Umbilical cord (tissue), 2 donors: ENCODE data around the gene CBLIF. TPM values are rescaled to one million over a fixed set of nuclear protein-coding genes. Genes with fewer than 3 reads are reported as not detected.
"Not testable (repeated sequence)": the region's sequence is repeated elsewhere in the genome, so short reads cannot be mapped to it uniquely, and the experiment has no call there.

ENCODE experiments used
- DNase-seq: peaks from one replicate; pipeline ENCODE4 v3.0.0-alpha.2; 2015; ENCODE audit warnings: low spot score
- total RNA-seq: library from RNA; depleted of rRNA; stranded (reverse); fragments of >200 nt; gene quantifications from one replicate; pipeline ENCODE4 v1.2.3, GENCODE V29; 2014; ENCODE audit warnings: low replicate concordance; ENCODE audit not compliant: insufficient read depth

CBLIF gene
- total RNA-seq = not detected

GRCh38 chr11:59845399-59845798 is at the start of gene CBLIF:
Gene CBLIF (minus strand): TSS chr11:59845499. CDS start chr11:59845453, 46 bp downstream.
- no peak for DNase-seq

- DNase-seq = no peak
Measured at GRCh38 chr11:59894616-59895015, 49.3 kb upstream of the CBLIF start.

DNA sequence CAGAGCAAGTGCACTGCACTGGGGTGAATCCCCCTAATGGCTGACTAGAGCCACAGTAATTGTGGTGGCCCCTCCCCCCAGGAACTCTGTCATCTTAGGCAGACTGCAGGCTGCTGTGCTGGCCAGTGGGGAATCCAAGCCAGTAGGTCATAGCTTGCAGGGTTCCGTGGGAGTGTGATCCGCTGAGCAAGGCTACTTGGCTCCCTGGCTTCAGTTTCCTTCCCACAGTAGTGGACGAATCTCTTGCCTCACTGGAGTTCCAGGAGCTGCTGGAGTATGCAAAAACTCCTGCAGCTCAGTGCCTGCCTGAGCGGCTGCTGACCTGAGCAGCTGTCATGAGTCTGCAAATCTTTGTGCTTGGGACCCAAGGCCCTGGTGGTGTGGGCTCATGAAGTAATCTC is 46.5 kb upstream of the CBLIF start:
- no peak for DNase-seq

DNA sequence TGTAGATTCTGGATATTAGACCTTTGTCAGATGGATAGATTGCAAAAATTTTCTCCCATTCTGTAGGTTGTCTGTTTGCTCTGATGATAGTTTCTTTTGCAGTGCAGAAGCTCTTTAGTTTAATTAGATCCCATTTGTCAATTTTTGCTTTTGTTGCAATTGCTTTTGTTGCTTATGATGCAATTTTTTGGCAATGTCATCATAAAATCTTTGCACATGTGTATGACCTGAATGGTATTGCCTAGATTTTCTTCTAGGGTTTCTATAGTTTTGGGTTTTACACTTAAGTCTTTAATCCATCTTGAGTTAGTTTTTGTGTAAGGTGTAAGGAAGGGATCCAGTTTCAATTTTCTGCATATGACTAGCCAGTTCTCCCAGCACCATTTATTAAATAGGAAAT is 41.9 kb upstream of the CBLIF start:
- not testable (repeated sequence) for DNase-seq

DNA sequence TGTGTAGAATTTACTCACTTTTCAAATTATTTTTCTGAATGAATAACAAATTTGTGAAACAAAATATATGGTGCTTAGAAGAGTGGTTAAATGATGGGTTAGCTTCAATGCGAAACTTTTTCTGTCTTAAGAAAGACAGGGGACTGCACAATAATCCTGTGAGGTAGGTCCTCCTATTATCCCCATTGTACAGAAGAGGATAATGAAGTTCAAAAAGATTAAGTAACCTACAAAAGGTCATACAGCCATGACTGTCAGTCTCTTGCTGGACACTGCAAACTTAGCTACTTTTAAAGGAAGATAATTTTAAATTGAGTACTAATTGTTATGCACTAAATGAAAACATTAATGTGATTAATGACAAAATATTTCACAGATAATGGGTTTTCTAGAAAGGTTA is 38.3 kb upstream of the CBLIF start:
- no peak for DNase-seq

DNA sequence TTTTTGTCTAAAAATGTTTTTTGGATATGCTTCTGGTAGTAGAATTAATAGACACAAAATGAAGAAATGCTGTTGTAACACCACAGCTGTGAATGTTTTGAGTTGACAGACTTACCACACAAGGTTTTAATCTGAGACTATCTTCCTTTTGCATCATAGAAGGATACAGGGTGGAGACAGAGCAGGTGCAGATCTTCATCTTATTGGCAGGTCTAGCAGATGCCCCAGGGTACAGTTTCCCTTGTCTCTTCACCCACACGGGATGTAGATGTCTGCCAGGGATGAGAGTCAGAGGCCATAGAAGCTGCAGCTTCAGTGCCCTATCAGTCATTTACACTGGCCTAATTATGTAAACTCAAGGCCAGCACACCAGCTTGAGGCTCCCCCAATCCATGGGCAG is 34.3 kb upstream of the CBLIF start:
- no peak for DNase-seq

- no peak for DNase-seq
Measured at GRCh38 chr11:59878575-59878974, 33.3 kb upstream of the CBLIF start, which contains the start of gene OOSP3. Gene OOSP3 (plus strand): TSS chr11:59878782. CDS start chr11:59878809, 27 bp downstream.

GRCh38 chr11:59877784-59878183 is 32.5 kb upstream of the CBLIF start:
- DNase-seq = no peak

DNA sequence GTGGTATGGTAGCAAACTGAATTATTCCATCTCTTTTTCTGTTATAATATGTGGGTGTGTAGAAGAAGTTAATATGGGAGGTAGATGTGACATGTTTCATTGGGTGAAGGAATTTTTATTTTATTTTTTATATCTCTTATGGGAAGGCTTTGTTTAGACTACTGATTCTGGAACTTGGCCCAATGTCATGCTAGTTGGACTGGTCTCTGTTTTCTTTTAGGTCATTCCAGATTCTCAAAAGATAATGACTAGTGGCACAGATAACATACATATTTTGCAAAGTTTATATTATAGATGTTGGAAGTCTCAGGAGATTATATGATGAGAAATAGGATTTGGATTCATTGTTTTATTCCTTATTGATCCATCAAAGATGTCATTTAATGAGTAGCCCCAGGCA is 32.0 kb upstream of the CBLIF start:
- DNase-seq = no peak

- no peak for DNase-seq
Measured at GRCh38 chr11:59875856-59876519, 30.7 kb upstream of the CBLIF start.

GRCh38 chr11:59872076-59872475 is 26.8 kb upstream of the CBLIF start:
- DNase-seq = no peak

DNA sequence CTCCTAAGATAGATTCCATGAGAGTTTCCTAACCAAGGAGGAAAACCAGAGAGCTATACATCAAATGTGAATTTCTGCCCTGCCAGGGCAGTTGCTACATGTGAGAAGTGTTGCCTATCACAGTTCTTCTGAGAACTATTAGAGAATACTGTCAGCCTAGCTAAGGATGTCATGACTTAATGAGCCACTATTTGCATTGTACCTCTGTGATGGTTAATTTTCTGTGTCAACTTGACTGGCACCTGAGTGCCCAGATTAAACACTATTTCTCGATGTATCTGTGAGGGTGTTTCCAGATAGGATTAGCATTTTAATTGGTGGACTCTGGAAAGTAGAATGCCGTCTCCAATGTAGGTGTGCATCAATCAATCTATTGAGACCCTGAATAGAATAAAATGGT is 22.6 kb upstream of the CBLIF start:
- no peak for DNase-seq

GRCh38 chr11:59866836-59867235 is 21.5 kb upstream of the CBLIF start:
- DNase-seq = no peak

DNA sequence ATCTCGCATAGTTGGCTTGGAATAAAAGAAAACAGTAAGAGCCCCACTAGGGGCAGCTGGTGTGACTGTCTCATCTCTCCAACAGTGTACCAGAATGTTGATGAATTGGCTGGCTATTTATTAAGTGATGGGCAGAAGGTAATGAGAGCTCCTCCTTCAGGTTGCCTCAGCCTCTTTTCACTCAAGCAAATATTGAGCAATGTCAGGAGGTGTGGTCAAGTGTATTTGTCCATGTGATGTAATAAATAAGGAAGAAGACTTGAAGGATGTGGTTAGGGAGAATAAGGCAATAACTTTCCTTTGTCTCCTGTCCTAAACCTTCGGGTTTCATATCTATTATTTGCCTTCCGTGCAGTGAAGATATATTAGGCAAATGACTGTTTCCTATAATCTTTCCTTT is 21.1 kb upstream of the CBLIF start, which contains the start of gene TCN1:
Gene TCN1 (minus strand): TSS at position 91 of the 400 bp plus-strand sequence. CDS start 17 bp downstream, at position 74.
- DNase-seq = peak; percentile 4

DNA sequence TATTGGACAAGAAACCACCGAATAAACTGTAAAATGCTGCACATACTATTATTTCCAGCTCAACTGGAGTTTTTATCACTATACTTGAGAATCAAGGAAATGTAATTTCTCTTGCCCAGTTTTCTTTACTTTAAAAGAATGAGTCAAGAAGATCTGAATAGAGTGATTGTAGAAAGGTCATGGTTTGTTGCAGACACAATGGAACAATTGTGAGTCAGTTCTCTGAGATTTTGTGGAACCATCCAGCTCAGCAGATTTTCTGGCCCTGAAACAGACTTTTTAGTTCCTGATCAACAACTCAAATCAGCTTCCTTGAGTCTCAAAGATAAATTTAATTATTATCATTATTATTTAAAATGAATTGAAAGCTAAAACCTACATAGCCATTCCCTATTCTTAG is 19.7 kb upstream of the CBLIF start:
- DNase-seq = no peak

DNA sequence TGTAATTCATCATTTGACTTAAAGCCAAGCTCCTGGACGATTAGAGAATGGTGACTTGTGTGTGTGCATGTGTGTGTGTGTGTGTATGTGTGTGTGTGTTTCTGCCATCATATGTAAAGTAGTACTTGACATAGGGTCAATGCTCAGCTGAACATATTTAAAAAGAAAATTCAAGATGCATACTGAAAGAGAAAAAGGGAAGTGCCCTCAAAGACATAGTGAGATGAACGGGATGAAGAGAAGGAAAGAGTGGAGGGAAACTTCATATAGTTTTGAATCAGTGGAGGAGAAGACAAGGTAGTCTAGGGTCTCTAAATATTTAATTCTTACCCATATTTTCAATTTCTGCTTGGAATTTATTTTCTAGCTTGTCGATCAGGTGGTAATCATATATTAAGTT is 17.0 kb upstream of the CBLIF start:
- DNase-seq = no peak

DNA sequence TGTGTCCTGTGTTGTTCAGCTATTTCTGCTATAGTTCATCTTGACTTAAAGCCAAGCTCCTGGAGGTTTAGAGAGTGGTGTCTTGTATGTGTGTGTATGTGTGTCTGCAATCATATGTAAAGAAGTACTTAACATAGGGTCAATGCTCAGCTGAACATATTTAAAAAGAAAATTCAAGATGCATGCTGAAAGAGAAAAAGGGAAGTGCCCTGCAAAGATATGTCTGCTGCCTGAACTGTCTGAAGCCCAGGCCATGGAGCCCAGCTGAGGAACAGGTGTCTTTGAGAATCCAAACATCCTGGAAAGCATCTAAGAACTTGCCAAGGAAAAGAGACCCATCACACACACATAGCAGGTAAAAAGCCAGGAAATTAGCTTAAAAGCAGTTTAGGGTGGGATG is 14.4 kb upstream of the CBLIF start:
- DNase-seq = no peak

DNA sequence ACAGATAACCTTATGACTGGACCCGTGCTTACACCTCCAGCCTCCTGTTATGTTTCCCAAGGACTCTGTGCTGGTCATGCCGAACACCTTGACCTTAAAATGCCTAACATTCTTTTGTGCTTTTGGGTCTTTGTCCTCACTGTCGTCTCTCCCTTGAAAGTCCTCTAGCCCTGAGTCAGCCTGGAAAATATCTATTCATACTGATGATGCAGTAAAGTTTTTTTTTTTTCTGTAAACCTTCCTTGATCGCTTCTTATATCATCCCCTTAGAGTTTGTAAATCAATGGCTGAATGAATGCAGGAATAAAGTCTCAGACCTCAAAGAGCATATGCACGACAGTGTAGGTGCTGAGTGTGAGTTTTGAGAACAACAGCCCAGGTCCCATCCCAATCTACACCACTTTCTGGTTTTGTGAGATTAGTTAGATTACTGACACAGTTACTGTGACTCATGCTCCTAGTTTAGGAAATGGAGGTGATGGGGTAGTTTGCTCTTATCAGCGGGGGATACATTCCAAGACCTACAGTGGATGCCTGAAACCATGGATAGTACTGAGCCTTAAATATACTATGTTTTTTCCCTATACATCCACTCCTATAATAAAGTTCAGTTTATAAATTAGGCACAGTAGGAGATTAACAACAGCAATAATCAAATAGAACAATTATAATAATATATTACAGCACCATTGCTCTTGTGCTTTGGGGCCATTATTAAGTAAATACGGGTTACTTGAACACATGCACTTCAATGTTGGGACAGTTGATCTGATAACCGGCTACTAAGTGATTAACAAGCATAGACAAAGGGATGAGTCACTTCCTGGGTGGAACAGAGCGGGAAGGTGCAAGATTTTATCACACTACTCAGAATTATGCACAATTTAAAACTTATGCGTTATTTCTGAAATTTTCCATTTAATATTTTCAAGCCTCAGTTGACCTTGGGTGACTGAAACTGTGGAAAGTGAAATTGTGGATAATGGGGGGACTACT is 12.4 kb upstream of the CBLIF start:
- no peak for DNase-seq

DNA sequence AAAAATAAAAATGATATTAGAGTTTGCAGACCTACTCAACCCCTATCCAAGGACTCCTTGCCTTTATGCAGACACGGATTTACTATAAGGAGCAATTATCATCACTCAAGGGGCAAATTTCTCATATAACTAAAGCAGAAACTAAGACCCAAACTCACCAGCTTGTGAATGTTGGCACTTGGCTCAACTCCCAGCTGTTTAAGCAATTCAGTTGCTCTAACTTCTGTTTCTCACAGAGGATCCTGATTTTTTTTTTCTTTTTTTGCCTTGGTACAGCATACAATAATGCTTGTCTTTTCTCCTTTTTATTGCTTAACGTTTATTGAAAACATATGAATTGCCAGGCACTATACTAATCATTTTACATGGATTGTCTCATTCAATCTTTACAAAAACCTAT is 9.6 kb upstream of the CBLIF start:
- no peak for DNase-seq

DNA sequence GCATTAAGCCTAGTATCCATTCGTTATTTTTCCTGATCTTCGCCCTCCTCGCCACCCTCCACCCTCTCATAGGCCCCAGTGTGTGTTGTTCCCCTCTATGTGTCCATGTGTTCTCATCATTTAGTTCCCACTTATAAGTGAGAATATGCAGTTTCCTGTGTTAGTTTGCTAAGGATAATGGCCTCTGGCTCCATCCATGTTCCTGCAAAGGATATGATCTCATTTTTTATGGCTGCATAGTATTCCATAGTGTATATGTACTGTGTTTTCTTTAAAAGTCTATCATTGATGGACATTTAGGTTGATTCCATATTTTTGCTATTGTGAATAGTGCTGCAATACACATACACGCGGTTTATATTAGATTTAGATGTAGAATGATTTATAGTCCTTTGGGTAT is 6.1 kb upstream of the CBLIF start:
- not testable (repeated sequence) for DNase-seq

- DNase-seq = not testable (repeated sequence)
Measured at GRCh38 chr11:59849551-59849950, 4.3 kb upstream of the CBLIF start.

DNA sequence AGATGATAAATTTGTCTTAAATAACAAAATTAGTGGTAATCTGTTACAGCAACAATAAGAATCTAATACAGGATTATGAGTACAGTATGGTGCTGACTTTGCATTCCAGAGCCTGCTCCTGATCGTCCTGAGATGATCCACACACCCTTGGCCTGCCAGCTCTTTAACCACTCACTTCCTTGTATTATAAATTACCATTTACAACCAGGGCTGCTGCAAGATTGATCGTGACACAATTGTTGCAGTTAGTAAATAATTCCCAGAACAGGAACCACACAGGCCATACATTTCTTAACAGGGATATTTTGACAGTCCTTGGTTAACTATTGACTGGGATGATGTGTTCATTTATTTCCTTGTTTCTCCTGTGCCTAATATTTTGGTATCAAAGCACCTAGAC is 3.8 kb upstream of the CBLIF start:
- no peak for DNase-seq

- DNase-seq = not testable (repeated sequence)
Measured at GRCh38 chr11:59848439-59848838, 3.1 kb upstream of the CBLIF start.
